H9 (cell line): ENCODE measurements around the gene SC5D. TPM values are rescaled to one million over a fixed set of nuclear protein-coding genes. Genes with fewer than 3 reads are reported as not detected.

Experiments used
- DNase-seq: peaks from one replicate; pipeline ENCODE4 v3.0.0-alpha.2; 2017
- H2AFZ ChIP-seq: one replicate; pipeline ENCODE4 v1.6.1; 2013; ENCODE audit warnings: mild to moderate bottlenecking, low read length, control low read depth, moderate library complexity
- H2AK5ac ChIP-seq: 2 replicates; pipeline ENCODE4 v1.6.1; 2013; ENCODE audit warnings: low read length, control low read depth, mixed read lengths; ENCODE audit not compliant: insufficient read length
- H2BK120ac ChIP-seq: one replicate; pipeline ENCODE4 v1.6.1; 2013; ENCODE audit warnings: low read depth, mild to moderate bottlenecking, low read length, control low read depth, inconsistent platforms; ENCODE audit not compliant: poor library complexity, severe bottlenecking
- H2BK12ac ChIP-seq: 2 replicates; pipeline ENCODE4 v1.6.1; 2013; ENCODE audit warnings: low read length, control low read depth, mixed read lengths, low read depth; ENCODE audit not compliant: insufficient read length
- H2BK15ac ChIP-seq: 2 replicates; pipeline ENCODE4 v1.6.1; 2013; ENCODE audit warnings: low read depth, low read length, control low read depth
- H2BK20ac ChIP-seq: one replicate; pipeline ENCODE4 v1.6.1; 2013; ENCODE audit warnings: low read depth, mild to moderate bottlenecking, low read length, control low read depth, inconsistent platforms; ENCODE audit not compliant: poor library complexity, severe bottlenecking
- H2BK5ac ChIP-seq: 2 replicates; pipeline ENCODE4 v1.6.1; 2013; ENCODE audit warnings: low read length, control low read depth, mixed read lengths; ENCODE audit not compliant: insufficient read length
- H3K14ac ChIP-seq: 2 replicates; pipeline ENCODE4 v1.6.1; 2013; ENCODE audit warnings: low read length, control low read depth; ENCODE audit not compliant: insufficient read depth
- H3K18ac ChIP-seq: 2 replicates; pipeline ENCODE4 v1.6.1; 2013; ENCODE audit warnings: low read depth, mild to moderate bottlenecking, mixed read lengths, low read length, control low read depth; ENCODE audit not compliant: insufficient read length
- H3K23ac ChIP-seq: 2 replicates; pipeline ENCODE4 v1.6.1; 2013; ENCODE audit warnings: low read length, control low read depth, mixed read lengths, low read depth; ENCODE audit not compliant: insufficient read length
- H3K23me2 ChIP-seq: 2 replicates; pipeline ENCODE4 v1.6.1; 2013; ENCODE audit warnings: low read depth, mild to moderate bottlenecking, mixed read lengths, low read length, control low read depth; ENCODE audit not compliant: insufficient read length, poor library complexity, severe bottlenecking
- H3K27ac ChIP-seq: 2 replicates; pipeline ENCODE4 v1.5.1; 2013; ENCODE audit warnings: low read length, control low read depth, mixed read lengths, low read depth; ENCODE audit not compliant: insufficient read length
- H3K27me3 ChIP-seq: 2 replicates; pipeline ENCODE4 v1.6.1; 2013; ENCODE audit warnings: low read length, control low read depth, inconsistent platforms; ENCODE audit not compliant: insufficient read depth
- H3K4ac ChIP-seq: 2 replicates; pipeline ENCODE4 v1.6.1; 2013; ENCODE audit warnings: low read depth, mild to moderate bottlenecking, control low read depth, inconsistent platforms, low read length, moderate library complexity
- H3K4me1 ChIP-seq: 2 replicates; pipeline ENCODE4 v1.6.1; 2013; ENCODE audit warnings: low read length, control low read depth, inconsistent platforms; ENCODE audit not compliant: insufficient read depth
- H3K4me2 ChIP-seq: 2 replicates; pipeline ENCODE4 v1.6.1; 2013; ENCODE audit warnings: low read length, control low read depth, mixed read lengths; ENCODE audit not compliant: insufficient read length, insufficient read depth
- H3K56ac ChIP-seq: 2 replicates; pipeline ENCODE4 v1.6.1; 2013; ENCODE audit warnings: low read depth, mild to moderate bottlenecking, mixed read lengths, low read length, control low read depth; ENCODE audit not compliant: insufficient read length
- H3K79me1 ChIP-seq: 2 replicates; pipeline ENCODE4 v1.6.1; 2013; ENCODE audit warnings: low read depth, mild to moderate bottlenecking, moderate library complexity, low read length, control low read depth, inconsistent platforms; ENCODE audit not compliant: insufficient read depth, poor library complexity, severe bottlenecking
- H3K79me2 ChIP-seq: 2 replicates; pipeline ENCODE4 v1.6.1; 2013; ENCODE audit warnings: low read length, control low read depth, inconsistent platforms; ENCODE audit not compliant: insufficient read depth
- H3K9ac ChIP-seq: 2 replicates; pipeline ENCODE4 v1.6.1; 2013; ENCODE audit warnings: low read length, control low read depth, mixed read lengths; ENCODE audit not compliant: insufficient read length; ENCODE audit errors: extremely low read depth
- H3K9me3 ChIP-seq: one replicate; pipeline ENCODE4 v1.6.1; 2013; ENCODE audit warnings: low read depth, low read length, inconsistent platforms; ENCODE audit not compliant: control insufficient read depth
- H3T11ph ChIP-seq: one replicate; pipeline ENCODE4 v1.6.1; 2013; ENCODE audit warnings: mild to moderate bottlenecking, low read length, control low read depth, inconsistent platforms
- H4K20me1 ChIP-seq: one replicate; pipeline ENCODE4 v1.6.1; 2013; ENCODE audit not compliant: control insufficient read depth, insufficient read length, insufficient read depth
- H4K5ac ChIP-seq: 2 replicates; pipeline ENCODE4 v1.6.1; 2013; ENCODE audit warnings: low read depth, mild to moderate bottlenecking, mixed read lengths, low read length, control low read depth; ENCODE audit not compliant: insufficient read length
- H4K8ac ChIP-seq: replicated peaks from 2 replicates; pipeline ENCODE4 v1.6.1; 2013; ENCODE audit warnings: low read length, control low read depth, mixed read lengths, low read depth; ENCODE audit not compliant: insufficient read length
- H4K91ac ChIP-seq: 2 replicates; pipeline ENCODE4 v1.6.1; 2013; ENCODE audit warnings: low read depth, mild to moderate bottlenecking, moderate library complexity, mixed read lengths, low read length, control low read depth; ENCODE audit not compliant: insufficient read length
- H3K27ac Mint-ChIP-seq, 3 experiments: 2 replicates in 2 of 3; 3 replicates in 1 of 3; pipeline ENCODE4 v1.8.0; 2020 to 2021; ENCODE audit warnings: mixed read lengths in 3 of 3, mild to moderate bottlenecking in 1 of 3, moderate library complexity in 1 of 3
- H3K27me3 Mint-ChIP-seq: 2 replicates; pipeline ENCODE4 v1.8.0; 2021; ENCODE audit warnings: low read depth, mild to moderate bottlenecking, moderate library complexity, mixed read lengths
- H3K36me3 Mint-ChIP-seq, 3 experiments: 2 replicates in 2 of 3; 3 replicates in 1 of 3; pipeline ENCODE4 v1.8.0; 2020 to 2021; ENCODE audit warnings: low read depth in 3 of 3, mixed read lengths in 3 of 3; ENCODE audit not compliant: insufficient read depth in 1 of 3
- H3K4me1 Mint-ChIP-seq, 2 experiments: 2 replicates each; pipeline ENCODE4 v1.8.0; 2020; ENCODE audit warnings: mixed read lengths in 2 of 2
- H3K4me3 Mint-ChIP-seq, 2 experiments: 2 replicates in 1 of 2; 3 replicates in 1 of 2; pipeline ENCODE4 v1.8.0; 2020 to 2021; ENCODE audit warnings: mild to moderate bottlenecking in 2 of 2, mixed read lengths in 2 of 2, moderate library complexity in 1 of 2
- H3K9me3 Mint-ChIP-seq, 2 experiments: 2 replicates in 1 of 2; 3 replicates in 1 of 2; pipeline ENCODE4 v1.8.0; 2020; ENCODE audit warnings: mild to moderate bottlenecking in 2 of 2, mixed read lengths in 2 of 2, moderate library complexity in 1 of 2
- CTCF ChIP-seq: fragments of 200-600 bp; sonication (generic); conservative IDR thresholded peaks from 3 replicates; pipeline ENCODE4 v1.8.0; 2021; ENCODE audit warnings: antibody characterized with exemption, mild to moderate bottlenecking
- WGBS: extraction: QIAGEN DNeasy Blood & Tissue Kit; methylation state at CpG from one replicate; pipeline ENCODE4 v1.1.7; 2013; ENCODE audit warnings: missing lambda C conversion rate, low lambda C conversion rate, mixed read lengths; ENCODE audit not compliant: insufficient read length; ENCODE audit errors: extremely low coverage; 5-methylcytosine and 5-hydroxymethylcytosine counted together
- total RNA-seq: library from RNA; stranded (reverse); gene quantifications from 2 replicates; pipeline ENCODE4 v1.2.1, GENCODE V29; 2021

SC5D gene
- total RNA-seq, 1 experiment from 2014 or later = 92.0 TPM

GRCh38 chr11:121291896-121292494, 576 bp upstream of the SC5D start:
- H2AK5ac ChIP-seq = no peak overlapping the region
- no peak overlapping the region for H2BK5ac ChIP-seq
- WGBS = no CpG with 5 or more reads among the region's 19 CpGs
- DNase-seq = peak; percentile 42
- peak overlapping the region; percentile 92 for H3K4me2 ChIP-seq
- no peaks in the 10 kb centered on the region for H3K9me3 ChIP-seq
- Mint-ChIP-seq H3K36me3 (peaks cover 0 to 11% (median 9%) of the 10 kb centered on the region in 3 experiments; a peak in 5 of 7 replicates), H3K4me1 (peaks cover 34 to 39% of the 10 kb centered on the region in 2 experiments), H3K4me3 (peak overlapping the region; percentile 87 to 96), H3K9me3 (peaks cover 0 to 3% of the 10 kb centered on the region in 2 experiments; a peak in 2 of 5 replicates), H3K27ac (peak overlapping the region; percentile 96 to 99 (median 99)), H3K27me3 (no peaks in the 10 kb centered on the region; the same call in 1 of the 2 replicates)
- no peak overlapping the region for H3K4ac ChIP-seq
- no peaks in the 10 kb centered on the region for H3K27me3 ChIP-seq
- H4K20me1 ChIP-seq = no peaks in the 10 kb centered on the region
- H3T11ph ChIP-seq = no peak overlapping the region
- H3K27ac ChIP-seq = peak overlapping the region; percentile 67
- no peak for TF ChIP-seq CTCF
- H3K79me2 ChIP-seq = peaks cover 36% of the 10 kb centered on the region; the same call in 1 of the 2 replicates
- H2BK20ac ChIP-seq = no peak overlapping the region
- H2AFZ ChIP-seq = peak overlapping the region; percentile 88
- H3K4me1 ChIP-seq = peaks cover 8% of the 10 kb centered on the region; the same call in 1 of the 2 replicates
- peak overlapping the region; percentile 74 for H3K9ac ChIP-seq
- no peaks in the 10 kb centered on the region for H3K79me1 ChIP-seq
- H2BK120ac ChIP-seq = no peak overlapping the region
- H3K56ac ChIP-seq = no peak overlapping the region
- H3K14ac ChIP-seq = no peak overlapping the region
- no peak overlapping the region for H4K5ac ChIP-seq
- peaks cover 5% of the 10 kb centered on the region for H3K23me2 ChIP-seq
- no peak overlapping the region for H4K91ac ChIP-seq
- no peak overlapping the region for H2BK15ac ChIP-seq
- no peak overlapping the region for H2BK12ac ChIP-seq
- H3K23ac ChIP-seq = no peak overlapping the region
- no peak overlapping the region for H4K8ac ChIP-seq
- H3K18ac ChIP-seq = peak overlapping the region; percentile 34
